Karpas-422 (cell line): ENCODE results near the gene SCUBE2. TPM values are rescaled to one million over a fixed set of nuclear protein-coding genes. Genes with fewer than 3 reads are reported as not detected.

Experiments
- DNase-seq: peaks from one replicate; pipeline ENCODE4 v3.0.0-alpha.2; 2015
- H2AFZ ChIP-seq: fragments of 200-600 bp; sonication (generic); 2 replicates; pipeline ENCODE4 v1.6.1; 2014; ENCODE audit warnings: antibody characterized with exemption, low read length, mixed read lengths
- H3K27ac ChIP-seq: fragments of 200-600 bp; sonication (generic); 2 replicates; pipeline ENCODE4 v1.5.1; 2014; ENCODE audit warnings: mild to moderate bottlenecking, low read length, moderate library complexity
- H3K27me3 ChIP-seq: fragments of 200-600 bp; sonication (generic); 2 replicates; pipeline ENCODE4 v1.6.1; 2014; ENCODE audit warnings: low read length, mixed read lengths
- H3K36me3 ChIP-seq: fragments of 200-600 bp; sonication (generic); 2 replicates; pipeline ENCODE4 v1.6.1; 2014; ENCODE audit warnings: low read length, mixed read lengths; ENCODE audit not compliant: insufficient read depth
- H3K4me1 ChIP-seq: fragments of 200-600 bp; sonication (generic); 2 replicates; pipeline ENCODE4 v1.6.1; 2014; ENCODE audit warnings: mild to moderate bottlenecking, low read length, mixed read lengths
- H3K4me2 ChIP-seq: fragments of 200-600 bp; sonication (generic); 2 replicates; pipeline ENCODE4 v1.6.1; 2014; ENCODE audit warnings: low read length, low read depth, mild to moderate bottlenecking; ENCODE audit not compliant: poor library complexity, severe bottlenecking
- H3K4me3 ChIP-seq: fragments of 200-600 bp; sonication (generic); 2 replicates; pipeline ENCODE4 v1.5.1; 2014; ENCODE audit warnings: mild to moderate bottlenecking, antibody characterized with exemption, low read length, mixed read lengths
- H3K79me2 ChIP-seq: fragments of 200-600 bp; sonication (generic); 2 replicates; pipeline ENCODE4 v1.6.1; 2014; ENCODE audit warnings: mild to moderate bottlenecking, low read length, mixed read lengths
- H3K9ac ChIP-seq: fragments of 200-600 bp; sonication (generic); 2 replicates; pipeline ENCODE4 v1.6.0; 2014; ENCODE audit warnings: low read length
- H3K9me2 ChIP-seq: fragments of 200-600 bp; sonication (generic), shearing (Covaris generic); replicated peaks from 2 replicates; pipeline ENCODE4 v1.6.0; 2014; ENCODE audit warnings: mild to moderate bottlenecking, low read length, moderate library complexity; ENCODE audit not compliant: insufficient read depth
- H3K9me3 ChIP-seq: fragments of 300-700, 200-600 bp; sonication (generic); 2 replicates; pipeline ENCODE4 v1.6.1; 2014; ENCODE audit warnings: low read length, mixed read lengths
- H4K20me1 ChIP-seq: fragments of 200-600 bp; sonication (generic); 2 replicates; pipeline ENCODE4 v1.6.1; 2014; ENCODE audit warnings: mild to moderate bottlenecking, antibody characterized with exemption, low read length, low read depth; ENCODE audit not compliant: insufficient read depth
- total RNA-seq: library from RNA; depleted of rRNA; stranded (reverse); fragments of >200 nt; shearing (Covaris generic); gene quantifications from 2 replicates; pipeline ENCODE4 v1.2.3, GENCODE V29; 2014; ENCODE audit warnings: low replicate concordance

The SCUBE2 gene
- total RNA-seq, 1 experiment from 2014 or later, result not detected

DNA sequence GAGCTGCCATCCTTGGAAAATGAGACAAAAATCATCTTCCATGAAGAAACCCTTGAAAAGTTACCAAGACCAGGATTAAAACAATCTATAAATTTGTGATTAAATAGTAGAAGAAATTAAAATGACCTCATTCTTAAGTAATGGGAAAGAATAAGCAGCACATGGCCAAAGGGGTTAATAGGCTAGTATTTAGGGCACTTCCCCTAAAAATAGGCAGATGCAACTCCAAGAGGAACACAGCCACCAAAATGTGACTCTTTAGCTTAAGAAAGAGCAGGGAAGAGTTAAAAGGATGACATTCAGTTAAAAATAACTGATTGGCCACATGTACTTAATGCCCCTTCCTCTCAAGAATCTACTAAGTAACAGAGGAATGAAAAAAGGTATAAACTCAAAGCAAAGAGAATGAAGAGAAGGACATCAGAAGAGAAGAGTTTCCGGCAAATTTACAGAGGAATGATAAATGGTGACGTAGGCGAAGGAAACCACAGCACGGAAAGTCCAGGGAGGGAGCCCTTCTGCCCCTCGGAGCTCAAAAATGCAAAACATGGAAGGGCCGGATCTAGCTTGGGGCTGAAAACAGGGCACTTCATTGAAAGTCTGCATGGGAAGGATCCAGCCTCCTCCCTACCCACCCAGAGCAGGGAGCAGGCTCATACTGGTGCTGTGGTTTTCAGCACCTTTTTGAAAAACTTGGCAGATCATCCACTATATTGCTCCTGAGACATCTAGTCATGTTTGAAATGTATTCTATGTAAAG lies 17.8 kb downstream of the SCUBE2 start:
- no peak overlapping the region for H3K4me2 ChIP-seq
- H3K27ac ChIP-seq, result no peak overlapping the region
- H3K9ac ChIP-seq, result no peak overlapping the region
- no peak overlapping the region for H2AFZ ChIP-seq
- H3K27me3 ChIP-seq, result no peaks in the 10 kb centered on the region; the same call in 1 of the 2 replicates
- peaks cover 4% of the 10 kb centered on the region; the same call in 1 of the 2 replicates for H3K4me1 ChIP-seq
- H3K9me2 ChIP-seq, result no peaks in the 10 kb centered on the region
- no peaks in the 10 kb centered on the region for H3K79me2 ChIP-seq
- no peaks in the 10 kb centered on the region for H4K20me1 ChIP-seq
- H3K36me3 ChIP-seq, result no peaks in the 10 kb centered on the region
- no peak for DNase-seq
- H3K4me3 ChIP-seq, result no peak overlapping the region
- no peaks in the 10 kb centered on the region for H3K9me3 ChIP-seq

DNA sequence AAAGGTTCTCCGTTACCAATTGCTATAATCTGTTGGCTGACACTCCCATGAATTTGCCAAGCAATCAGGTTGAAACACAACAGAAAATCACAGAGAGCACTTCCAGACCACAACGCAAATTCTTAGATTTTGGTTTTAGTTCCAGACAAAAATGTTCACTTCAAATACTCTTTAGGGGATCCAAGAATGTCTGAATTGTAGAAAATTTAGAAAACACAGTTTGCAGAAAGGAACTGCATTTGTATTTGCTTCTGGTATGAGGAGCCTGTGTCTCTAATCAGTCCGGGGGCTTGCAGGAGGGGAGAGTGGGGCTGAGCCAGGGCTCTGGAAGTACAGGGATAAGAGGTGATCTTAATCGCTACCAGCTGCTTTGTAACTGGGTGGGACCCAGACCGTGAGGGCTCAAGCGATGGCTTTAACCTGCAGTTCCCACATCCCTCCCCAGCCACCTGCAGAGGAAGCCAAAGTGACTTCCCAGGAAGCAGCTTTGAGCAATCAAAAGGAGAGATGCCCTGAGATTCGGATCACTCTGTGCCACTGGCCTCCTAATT lies 18.7 kb downstream of the SCUBE2 start:
- H3K9ac ChIP-seq, result no peak overlapping the region

DNA sequence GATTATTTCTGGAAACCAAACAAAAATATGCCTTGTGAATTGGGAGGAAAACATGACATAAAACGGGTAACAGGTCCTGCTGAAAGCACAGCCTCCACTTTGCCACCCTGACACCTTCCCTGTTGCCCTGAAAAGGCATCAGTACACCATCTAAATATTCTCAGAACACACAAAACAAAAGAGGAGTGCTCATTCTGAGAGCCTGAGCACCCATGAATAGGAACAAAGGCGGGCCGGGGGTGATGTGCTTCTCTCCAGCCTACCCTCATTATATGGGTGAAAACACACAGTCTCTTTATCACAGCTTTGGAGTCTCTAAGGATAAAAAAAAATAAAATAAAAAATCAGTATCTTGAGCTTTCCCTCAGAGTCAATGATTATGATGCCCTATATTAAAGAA lies 19.7 kb downstream of the SCUBE2 start:
- no peak overlapping the region for H3K4me3 ChIP-seq
- no peak overlapping the region for H3K4me2 ChIP-seq

More for the DNA sequence above, 18.7 kb downstream of the SCUBE2 start:
- no peaks in the 10 kb centered on the region for H3K9me3 ChIP-seq
- no peaks in the 10 kb centered on the region for H3K9me2 ChIP-seq
- H3K4me3 ChIP-seq, result no peak overlapping the region
- H2AFZ ChIP-seq, result no peak overlapping the region
- DNase-seq, result no peak
- H3K27me3 ChIP-seq, result no peaks in the 10 kb centered on the region; the same call in 1 of the 2 replicates
- no peak overlapping the region for H3K27ac ChIP-seq
- H3K36me3 ChIP-seq, result no peaks in the 10 kb centered on the region
- H4K20me1 ChIP-seq, result no peaks in the 10 kb centered on the region
- H3K79me2 ChIP-seq, result no peaks in the 10 kb centered on the region
- peaks cover 4% of the 10 kb centered on the region; the same call in 1 of the 2 replicates for H3K4me1 ChIP-seq
- H3K4me2 ChIP-seq, result no peak overlapping the region

DNA sequence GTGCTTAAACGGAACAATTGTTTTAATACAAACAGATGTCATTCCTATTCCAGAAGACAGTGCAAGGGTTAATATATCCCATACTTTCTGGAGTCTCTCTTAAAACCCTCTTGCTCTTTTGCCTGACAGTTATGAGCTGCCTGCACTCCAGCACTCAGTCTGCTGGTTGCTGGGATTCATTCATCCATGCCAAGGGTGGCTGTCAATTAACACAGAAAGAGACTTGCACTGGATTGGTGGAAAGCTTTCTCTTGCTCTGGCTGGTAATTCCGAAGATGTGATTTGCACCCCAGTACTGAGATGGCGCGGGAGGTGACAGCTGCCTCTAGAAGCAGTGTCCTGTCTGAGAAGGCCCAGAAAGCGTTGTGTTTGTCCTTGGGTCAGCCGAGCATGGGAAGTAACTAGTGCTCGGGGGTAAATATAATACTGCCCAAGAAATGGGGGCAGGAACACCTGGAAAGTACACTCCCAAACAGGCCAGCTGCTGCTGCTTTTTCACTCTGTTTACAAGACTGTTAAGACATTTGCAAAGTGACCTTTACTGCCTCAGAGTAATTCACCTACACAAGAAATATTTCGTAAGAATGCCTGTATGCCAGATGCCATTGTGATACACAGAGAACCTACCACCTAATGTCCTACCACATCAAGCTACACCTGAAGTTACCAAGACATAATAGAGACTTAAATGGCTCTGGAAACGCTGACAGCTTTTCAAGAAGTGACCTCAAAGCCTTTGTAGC lies 20.5 kb downstream of the SCUBE2 start:
- no peak for DNase-seq
- no peaks in the 10 kb centered on the region for H3K9me3 ChIP-seq
- no peak overlapping the region for H3K4me2 ChIP-seq
- H3K9me2 ChIP-seq, result no peaks in the 10 kb centered on the region
- H2AFZ ChIP-seq, result no peak overlapping the region
- H3K36me3 ChIP-seq, result no peaks in the 10 kb centered on the region
- no peak overlapping the region for H3K4me3 ChIP-seq
- H3K9ac ChIP-seq, result no peak overlapping the region
- peaks cover 4% of the 10 kb centered on the region; the same call in 1 of the 2 replicates for H3K4me1 ChIP-seq
- no peaks in the 10 kb centered on the region for H3K79me2 ChIP-seq
- H3K27me3 ChIP-seq, result no peaks in the 10 kb centered on the region; the same call in 1 of the 2 replicates
- no peak overlapping the region for H3K27ac ChIP-seq
- no peaks in the 10 kb centered on the region for H4K20me1 ChIP-seq

More for the DNA sequence above, 19.7 kb downstream of the SCUBE2 start:
- Histone ChIP-seq H3K9ac (no peak overlapping the region), H2AFZ (no peak overlapping the region), H4K20me1 (no peaks in the 10 kb centered on the region), H3K27ac (no peak overlapping the region), H3K27me3 (no peaks in the 10 kb centered on the region; the same call in 1 of the 2 replicates), H3K79me2 (no peaks in the 10 kb centered on the region), H3K9me3 (no peaks in the 10 kb centered on the region), H3K36me3 (no peaks in the 10 kb centered on the region), H3K4me1 (peaks cover 4% of the 10 kb centered on the region; the same call in 1 of the 2 replicates), H3K9me2 (no peaks in the 10 kb centered on the region)
- no peak for DNase-seq

DNA sequence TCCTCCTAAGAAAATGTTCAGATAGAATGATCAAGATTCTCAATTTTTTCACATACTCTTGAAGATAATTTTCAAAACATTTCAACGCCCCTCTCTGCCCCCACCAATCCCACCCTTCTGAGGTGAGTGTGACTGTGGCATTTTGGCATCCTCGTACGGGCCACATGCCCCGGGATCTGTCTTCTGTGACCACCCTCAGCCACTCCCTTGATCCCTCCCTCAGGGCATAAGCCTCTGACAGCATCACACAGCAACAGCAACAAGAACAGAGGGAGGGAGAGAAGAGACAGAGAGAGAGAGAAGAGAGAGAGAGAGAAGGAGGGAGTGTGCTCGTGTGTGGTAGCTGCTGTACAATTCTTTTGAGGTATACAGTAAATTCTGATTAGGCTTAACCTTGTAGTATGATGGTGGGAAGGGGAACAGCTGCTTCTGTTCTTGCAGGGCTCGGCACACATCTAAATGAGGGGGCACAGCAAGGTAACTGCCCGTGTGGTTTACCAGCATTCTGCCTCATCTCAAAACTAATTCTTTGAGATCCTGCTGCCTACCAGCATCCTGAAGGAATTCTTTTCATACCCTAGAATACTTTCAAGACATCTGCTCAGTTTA lies 21.4 kb downstream of the SCUBE2 start:
- Histone ChIP-seq H3K27ac (no peak overlapping the region), H3K27me3 (no peaks in the 10 kb centered on the region; the same call in 1 of the 2 replicates), H4K20me1 (no peaks in the 10 kb centered on the region), H3K9ac (no peak overlapping the region), H3K79me2 (no peaks in the 10 kb centered on the region), H2AFZ (no peak overlapping the region), H3K9me3 (no peaks in the 10 kb centered on the region), H3K4me2 (no peak overlapping the region), H3K4me1 (peaks cover 4% of the 10 kb centered on the region; the same call in 1 of the 2 replicates), H3K36me3 (no peaks in the 10 kb centered on the region), H3K4me3 (no peak overlapping the region), H3K9me2 (no peaks in the 10 kb centered on the region)
- DNase-seq, result no peak

DNA sequence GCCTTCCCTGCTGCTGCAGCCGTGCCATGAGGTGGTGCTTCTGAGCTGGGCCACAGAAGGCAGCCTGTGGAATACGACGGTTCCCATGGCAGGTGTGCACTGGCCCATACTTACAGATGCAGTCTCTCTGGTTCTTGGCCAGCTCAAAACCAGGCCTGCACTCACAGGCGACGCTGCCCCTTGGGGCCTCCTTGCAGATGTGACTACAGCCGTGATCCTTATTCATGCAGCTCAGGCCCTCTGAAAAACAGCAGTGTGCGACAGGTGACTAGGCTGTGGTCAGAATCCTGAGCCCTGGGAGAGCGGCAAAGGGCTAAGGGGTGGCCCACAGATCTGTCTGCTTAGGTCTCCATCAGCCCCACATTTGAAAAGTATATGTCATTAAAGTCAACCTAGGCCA lies 22.1 kb downstream of the SCUBE2 start:
- Histone ChIP-seq H3K27ac (no peak overlapping the region), H3K79me2 (no peaks in the 10 kb centered on the region), H2AFZ (no peak overlapping the region), H3K9me2 (no peaks in the 10 kb centered on the region), H3K9me3 (no peaks in the 10 kb centered on the region), H3K4me1 (peaks cover 4% of the 10 kb centered on the region; the same call in 1 of the 2 replicates), H3K27me3 (no peaks in the 10 kb centered on the region; the same call in 1 of the 2 replicates), H4K20me1 (no peaks in the 10 kb centered on the region), H3K4me2 (no peak overlapping the region), H3K4me3 (no peak overlapping the region), H3K36me3 (no peaks in the 10 kb centered on the region), H3K9ac (no peak overlapping the region)
- DNase-seq, result no peak

DNA sequence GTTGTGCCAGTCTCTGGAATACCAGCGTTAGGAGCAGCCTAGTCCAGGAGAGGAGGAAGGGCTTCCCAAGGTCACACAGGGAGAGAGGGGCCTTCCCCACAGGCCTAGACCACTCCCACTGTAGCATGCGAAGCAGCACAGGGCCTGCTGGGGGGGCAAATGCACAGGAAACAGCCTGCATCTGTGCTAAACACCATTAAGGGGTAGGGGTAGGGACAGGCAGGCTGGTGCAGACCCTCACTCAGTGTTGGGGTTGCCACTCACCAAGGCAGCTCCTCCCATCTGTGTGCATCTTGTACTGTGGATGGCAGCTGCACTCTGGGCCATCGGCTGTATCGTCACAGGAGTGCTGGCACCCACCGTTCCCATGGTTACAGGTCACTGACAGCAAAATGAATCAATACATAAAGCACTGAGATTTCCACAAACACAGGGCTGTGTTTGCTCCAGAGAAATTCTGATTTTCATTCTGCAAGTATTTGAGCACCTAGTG lies 24.9 kb downstream of the SCUBE2 start:
- Histone ChIP-seq H3K27me3 (no peaks in the 10 kb centered on the region; the same call in 1 of the 2 replicates), H2AFZ (no peak overlapping the region), H3K4me1 (peaks cover 4% of the 10 kb centered on the region; the same call in 1 of the 2 replicates), H3K4me3 (no peak overlapping the region), H3K4me2 (no peak overlapping the region), H3K9me3 (no peaks in the 10 kb centered on the region), H3K27ac (no peak overlapping the region), H3K9ac (no peak overlapping the region), H3K9me2 (no peaks in the 10 kb centered on the region), H4K20me1 (no peaks in the 10 kb centered on the region), H3K36me3 (no peaks in the 10 kb centered on the region), H3K79me2 (no peaks in the 10 kb centered on the region)
- no peak for DNase-seq
